GM23338 (cell line): ENCODE measurements around the gene MPP3. TPM values are rescaled to one million over a fixed set of nuclear protein-coding genes. Genes with fewer than 3 reads are reported as not detected.

ENCODE experiments used
- ATAC-seq: fragments of 200-7000 bp; cut with Tn5 transposase; 3 replicates; pipeline ENCODE4 v1.9.1; 2020
- DNase-seq: peaks from one replicate; pipeline ENCODE4 v3.0.0-alpha.2; 2015; ENCODE audit warnings: low spot score
- H2AFZ ChIP-seq: fragments of 200-600 bp; sonication (generic); 2 replicates; pipeline ENCODE4 v1.8.0; 2016; ENCODE audit warnings: antibody characterized with exemption, mild to moderate bottlenecking, moderate library complexity
- H3F3A ChIP-seq: fragments of 200-600 bp; sonication (generic); replicated peaks from 2 replicates; pipeline ENCODE4 v1.8.0; 2017; ENCODE audit warnings: antibody characterized with exemption, mixed run types, low read depth
- H3K27ac ChIP-seq: fragments of 200-600 bp; sonication (generic); 2 replicates; pipeline ENCODE4 v1.6.1; 2016; ENCODE audit warnings: low read depth
- H3K27me3 ChIP-seq: fragments of 200-600 bp; sonication (generic); 2 replicates; pipeline ENCODE4 v1.8.0; 2016; ENCODE audit warnings: mild to moderate bottlenecking, mixed run types, moderate library complexity; ENCODE audit not compliant: insufficient read depth
- H3K36me3 ChIP-seq: fragments of 200-600 bp; sonication (generic); 2 replicates; pipeline ENCODE4 v1.8.0; 2016; ENCODE audit warnings: mild to moderate bottlenecking; ENCODE audit not compliant: insufficient read depth
- H3K4me1 ChIP-seq: fragments of 200-600 bp; sonication (generic); 2 replicates; pipeline ENCODE4 v1.8.0; 2016; ENCODE audit warnings: mild to moderate bottlenecking, moderate library complexity; ENCODE audit not compliant: insufficient read depth
- H3K4me2 ChIP-seq: fragments of 200-600 bp; sonication (generic); 2 replicates; pipeline ENCODE4 v1.7.1; 2017; ENCODE audit warnings: mixed run types
- H3K4me3 ChIP-seq: fragments of 200-600 bp; sonication (generic); 2 replicates; pipeline ENCODE4 v1.6.1; 2016; ENCODE audit warnings: mixed run types
- H3K79me2 ChIP-seq: fragments of 200-600 bp; sonication (generic); replicated peaks from 2 replicates; pipeline ENCODE4 v1.8.0; 2017; ENCODE audit warnings: mild to moderate bottlenecking; ENCODE audit not compliant: insufficient read depth
- H3K9me2 ChIP-seq: fragments of 200-600 bp; sonication (generic); 2 replicates; pipeline ENCODE4 v1.8.0; 2017; ENCODE audit not compliant: insufficient read depth
- H4K20me1 ChIP-seq: fragments of 200-600 bp; sonication (generic); replicated peaks from 2 replicates; pipeline ENCODE4 v1.8.0; 2017; ENCODE audit warnings: mild to moderate bottlenecking; ENCODE audit not compliant: insufficient read depth
- H3K27ac Mint-ChIP-seq: 2 replicates; pipeline ENCODE4 v1.8.0; 2020; ENCODE audit warnings: inconsistent platforms, mild to moderate bottlenecking, moderate library complexity, mixed read lengths
- H3K27me3 Mint-ChIP-seq: 3 replicates; pipeline ENCODE4 v1.8.0; 2022; ENCODE audit warnings: low read depth, mild to moderate bottlenecking, moderate library complexity, mixed read lengths, inconsistent platforms; ENCODE audit not compliant: insufficient read depth, poor library complexity
- H3K36me3 Mint-ChIP-seq: 3 replicates; pipeline ENCODE4 v1.8.0; 2021; ENCODE audit warnings: low read depth, mild to moderate bottlenecking, inconsistent platforms, moderate library complexity, mixed read lengths
- H3K4me1 Mint-ChIP-seq: 3 replicates; pipeline ENCODE4 v1.8.0; 2020; ENCODE audit warnings: mild to moderate bottlenecking, inconsistent platforms, mixed read lengths
- H3K4me3 Mint-ChIP-seq: 3 replicates; pipeline ENCODE4 v1.8.0; 2021; ENCODE audit warnings: moderate library complexity, mild to moderate bottlenecking, inconsistent platforms, mixed read lengths
- H3K9me3 Mint-ChIP-seq: 3 replicates; pipeline ENCODE4 v1.8.0; 2020; ENCODE audit warnings: moderate library complexity, mild to moderate bottlenecking, inconsistent platforms, mixed read lengths
- CREB1 ChIP-seq: fragments of 250-450 bp; sonication (Bioruptor Pico); IDR thresholded peaks from 2 replicates; pipeline ENCODE4 v1.5.0; 2020; ENCODE audit warnings: low read depth, mild to moderate bottlenecking, moderate library complexity
- EZH2 ChIP-seq: fragments of 200-600 bp; sonication (generic); IDR thresholded peaks from one replicate; pipeline ENCODE4 v1.8.0; 2017; ENCODE audit warnings: antibody characterized with exemption, mild to moderate bottlenecking, low read depth; ENCODE audit not compliant: unreplicated experiment
- EZH2phosphoT487 ChIP-seq: fragments of 200-600 bp; sonication (generic); IDR thresholded peaks from one replicate; pipeline ENCODE4 v1.8.1; 2018; ENCODE audit warnings: antibody characterized with exemption; ENCODE audit not compliant: unreplicated experiment
- JUNB ChIP-seq: IDR thresholded peaks from one replicate; pipeline ENCODE4 v1.6.1; 2016; ENCODE audit warnings: antibody characterized with exemption; ENCODE audit not compliant: unreplicated experiment
- NANOG ChIP-seq: IDR thresholded peaks from 2 replicates; pipeline ENCODE4 v1.6.1; 2016; ENCODE audit warnings: antibody characterized with exemption, borderline replicate concordance
- POLR2AphosphoS5 ChIP-seq: IDR thresholded peaks from 2 replicates; pipeline ENCODE4 v1.6.1; 2016; ENCODE audit warnings: antibody characterized with exemption, low read depth
- STAT1 ChIP-seq: IDR thresholded peaks from one replicate; pipeline ENCODE4 v1.6.1; 2016; ENCODE audit warnings: antibody characterized with exemption; ENCODE audit not compliant: unreplicated experiment
- ZNF114 ChIP-seq: fragments of 250-450 bp; sonication (Bioruptor Pico); IDR thresholded peaks from 2 replicates; pipeline ENCODE4 v1.5.0; 2020; ENCODE audit warnings: mild to moderate bottlenecking, moderate library complexity
- ZNF331 ChIP-seq: fragments of 250-450 bp; sonication (Bioruptor Pico); IDR thresholded peaks from 2 replicates; pipeline ENCODE4 v1.5.0; 2020; ENCODE audit warnings: low read depth, mild to moderate bottlenecking, moderate library complexity
- polyA plus RNA-seq: library from polyadenylated mRNA; unstranded; fragments of >200 nt; fragmentation: Nextera tagmentation; extraction: Ambion mirVana; gene quantifications from 2 replicates; pipeline ENCODE4 v1.2.1, GENCODE V29; 2016
- total RNA-seq: library from RNA; depleted of rRNA; stranded (reverse); fragments of >200 nt; shearing (Covaris generic); gene quantifications from 2 replicates; pipeline ENCODE4 v1.2.3, GENCODE V29; 2014
- TF ChIP-seq, protein P1 (sequence below), 2 experiments: fragments of 200-600 bp in 1 of 2; sonication (generic) in 1 of 2; conservative IDR thresholded peaks; 2 replicates each; pipeline versions ENCODE4 v1.5.1 to v1.6.1; 2016 to 2017; ENCODE audit warnings: antibody characterized with exemption in 2 of 2, low read depth in 2 of 2, mild to moderate bottlenecking in 2 of 2, moderate library complexity in 1 of 2
- TF ChIP-seq, protein P2 (sequence below): IDR thresholded peaks from 2 replicates; pipeline ENCODE4 v1.6.1; 2016; ENCODE audit warnings: antibody characterized with exemption
- TF ChIP-seq, protein P3 (sequence below): fragments of 250-450 bp; sonication (Bioruptor Pico); IDR thresholded peaks from 2 replicates; pipeline ENCODE4 v1.5.0; 2020; ENCODE audit warnings: mild to moderate bottlenecking, moderate library complexity

The MPP3 gene
- total and polyA plus RNA-seq, 2 experiments from 2014 or later, result 6.6 to 7.4 TPM

DNA sequence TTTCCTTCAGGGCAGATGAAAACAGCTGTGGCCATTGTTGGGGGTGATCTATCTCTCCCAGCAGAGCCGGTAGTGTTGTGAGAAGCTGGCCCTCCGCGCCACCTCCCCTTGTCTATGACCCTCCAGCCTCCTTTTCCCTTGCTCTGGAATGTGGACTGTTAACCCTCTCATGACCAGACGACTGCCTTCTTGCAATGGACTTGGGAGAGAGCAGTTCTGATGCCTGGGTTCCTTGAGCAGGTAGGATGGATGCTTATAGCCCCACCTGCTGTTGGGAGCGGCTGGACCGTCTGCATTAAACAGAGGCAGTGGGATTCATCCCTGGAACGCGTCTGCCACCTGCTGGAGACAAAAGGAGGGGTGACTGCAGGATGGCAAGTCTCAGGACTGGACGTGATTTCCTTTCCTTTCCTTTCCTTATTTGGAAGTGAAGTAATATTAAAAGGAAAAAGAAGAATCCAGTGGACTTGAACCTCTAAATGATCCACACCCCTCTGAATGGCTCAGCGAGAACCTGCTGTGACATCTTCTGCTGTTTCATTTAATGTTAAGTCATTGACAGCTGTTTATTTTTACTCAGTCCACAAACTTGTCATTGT lies 72.6 kb downstream of the MPP3 start (continued):
- TF ChIP-seq, protein P1, sequence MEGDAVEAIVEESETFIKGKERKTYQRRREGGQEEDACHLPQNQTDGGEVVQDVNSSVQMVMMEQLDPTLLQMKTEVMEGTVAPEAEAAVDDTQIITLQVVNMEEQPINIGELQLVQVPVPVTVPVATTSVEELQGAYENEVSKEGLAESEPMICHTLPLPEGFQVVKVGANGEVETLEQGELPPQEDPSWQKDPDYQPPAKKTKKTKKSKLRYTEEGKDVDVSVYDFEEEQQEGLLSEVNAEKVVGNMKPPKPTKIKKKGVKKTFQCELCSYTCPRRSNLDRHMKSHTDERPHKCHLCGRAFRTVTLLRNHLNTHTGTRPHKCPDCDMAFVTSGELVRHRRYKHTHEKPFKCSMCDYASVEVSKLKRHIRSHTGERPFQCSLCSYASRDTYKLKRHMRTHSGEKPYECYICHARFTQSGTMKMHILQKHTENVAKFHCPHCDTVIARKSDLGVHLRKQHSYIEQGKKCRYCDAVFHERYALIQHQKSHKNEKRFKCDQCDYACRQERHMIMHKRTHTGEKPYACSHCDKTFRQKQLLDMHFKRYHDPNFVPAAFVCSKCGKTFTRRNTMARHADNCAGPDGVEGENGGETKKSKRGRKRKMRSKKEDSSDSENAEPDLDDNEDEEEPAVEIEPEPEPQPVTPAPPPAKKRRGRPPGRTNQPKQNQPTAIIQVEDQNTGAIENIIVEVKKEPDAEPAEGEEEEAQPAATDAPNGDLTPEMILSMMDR (conservative IDR thresholded peaks at IDR 0.05; ENCODE audit: low read depth in 2 of 2), result peak; percentile 100
- TF ChIP-seq NANOG, result no peak

DNA sequence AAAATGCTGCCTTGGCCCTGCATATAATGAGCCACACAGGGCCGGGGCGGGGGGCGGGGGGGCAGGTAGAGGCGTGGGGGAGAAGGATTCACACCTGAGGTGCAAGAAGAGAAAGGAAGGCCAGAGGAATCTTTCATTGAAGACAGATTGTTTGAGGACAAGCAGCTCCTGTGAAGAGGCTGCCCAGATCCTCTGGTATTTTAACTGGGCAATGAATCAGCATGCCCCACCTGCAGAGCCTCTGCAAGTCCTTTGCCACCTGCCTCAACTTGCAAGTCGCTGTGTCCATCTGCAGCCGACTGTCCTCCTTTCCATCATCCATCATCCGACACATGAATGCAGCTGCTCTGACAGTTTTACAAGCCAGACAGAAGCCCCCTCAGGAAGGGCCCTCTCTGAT lies 73.1 kb downstream of the MPP3 start:
- H3K4me3 ChIP-seq, result peak overlapping the region; percentile 21; the same call in 1 of the 2 replicates
- H3K4me1 ChIP-seq, result peaks cover 22% of the 10 kb centered on the region
- peak overlapping the region; percentile 8 for H3K4me2 ChIP-seq
- ATAC-seq (no peak), DNase-seq (no peak)
- 0 out of 2 replicates have a peak overlapping the region, but pooled peaks have one; percentile 6 for H2AFZ ChIP-seq
- H3K4me1 Mint-ChIP-seq, result peaks cover 37% of the 10 kb centered on the region
- H3K4me3 Mint-ChIP-seq, result peak overlapping the region; percentile 56
- H3F3A ChIP-seq, result peaks cover 7% of the 10 kb centered on the region; the same call in 1 of the 2 replicates
- H3K79me2 ChIP-seq, result no peaks in the 10 kb centered on the region
- H3K27ac Mint-ChIP-seq, result peak overlapping the region; percentile 91
- H3K27me3 ChIP-seq, result peaks cover 13% of the 10 kb centered on the region
- H3K9me3 Mint-ChIP-seq, result no peaks in the 10 kb centered on the region
- no peaks in the 10 kb centered on the region for H3K9me2 ChIP-seq
- peaks cover 15% of the 10 kb centered on the region for H3K27me3 Mint-ChIP-seq
- H3K27ac ChIP-seq, result no peak overlapping the region
- no peaks in the 10 kb centered on the region for H4K20me1 ChIP-seq
- no peaks in the 10 kb centered on the region for H3K36me3 ChIP-seq
- H3K36me3 Mint-ChIP-seq, result no peaks in the 10 kb centered on the region
- no peak for TF ChIP-seq EZH2
- TF ChIP-seq EZH2phosphoT487, result no peak
- TF ChIP-seq, protein P1 (conservative IDR thresholded peaks at IDR 0.05; ENCODE audit: low read depth in 2 of 2), result no peak
- no peak for TF ChIP-seq POLR2AphosphoS5
- no peak for TF ChIP-seq ZNF331
- TF ChIP-seq JUNB, result no peak
- TF ChIP-seq, protein P2, sequence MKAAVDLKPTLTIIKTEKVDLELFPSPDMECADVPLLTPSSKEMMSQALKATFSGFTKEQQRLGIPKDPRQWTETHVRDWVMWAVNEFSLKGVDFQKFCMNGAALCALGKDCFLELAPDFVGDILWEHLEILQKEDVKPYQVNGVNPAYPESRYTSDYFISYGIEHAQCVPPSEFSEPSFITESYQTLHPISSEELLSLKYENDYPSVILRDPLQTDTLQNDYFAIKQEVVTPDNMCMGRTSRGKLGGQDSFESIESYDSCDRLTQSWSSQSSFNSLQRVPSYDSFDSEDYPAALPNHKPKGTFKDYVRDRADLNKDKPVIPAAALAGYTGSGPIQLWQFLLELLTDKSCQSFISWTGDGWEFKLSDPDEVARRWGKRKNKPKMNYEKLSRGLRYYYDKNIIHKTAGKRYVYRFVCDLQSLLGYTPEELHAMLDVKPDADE, result no peak
- no peak for TF ChIP-seq STAT1
- no peak for TF ChIP-seq CREB1 (CRISPR knock-in tag)
- TF ChIP-seq NANOG, result no peak
- TF ChIP-seq, protein P3, sequence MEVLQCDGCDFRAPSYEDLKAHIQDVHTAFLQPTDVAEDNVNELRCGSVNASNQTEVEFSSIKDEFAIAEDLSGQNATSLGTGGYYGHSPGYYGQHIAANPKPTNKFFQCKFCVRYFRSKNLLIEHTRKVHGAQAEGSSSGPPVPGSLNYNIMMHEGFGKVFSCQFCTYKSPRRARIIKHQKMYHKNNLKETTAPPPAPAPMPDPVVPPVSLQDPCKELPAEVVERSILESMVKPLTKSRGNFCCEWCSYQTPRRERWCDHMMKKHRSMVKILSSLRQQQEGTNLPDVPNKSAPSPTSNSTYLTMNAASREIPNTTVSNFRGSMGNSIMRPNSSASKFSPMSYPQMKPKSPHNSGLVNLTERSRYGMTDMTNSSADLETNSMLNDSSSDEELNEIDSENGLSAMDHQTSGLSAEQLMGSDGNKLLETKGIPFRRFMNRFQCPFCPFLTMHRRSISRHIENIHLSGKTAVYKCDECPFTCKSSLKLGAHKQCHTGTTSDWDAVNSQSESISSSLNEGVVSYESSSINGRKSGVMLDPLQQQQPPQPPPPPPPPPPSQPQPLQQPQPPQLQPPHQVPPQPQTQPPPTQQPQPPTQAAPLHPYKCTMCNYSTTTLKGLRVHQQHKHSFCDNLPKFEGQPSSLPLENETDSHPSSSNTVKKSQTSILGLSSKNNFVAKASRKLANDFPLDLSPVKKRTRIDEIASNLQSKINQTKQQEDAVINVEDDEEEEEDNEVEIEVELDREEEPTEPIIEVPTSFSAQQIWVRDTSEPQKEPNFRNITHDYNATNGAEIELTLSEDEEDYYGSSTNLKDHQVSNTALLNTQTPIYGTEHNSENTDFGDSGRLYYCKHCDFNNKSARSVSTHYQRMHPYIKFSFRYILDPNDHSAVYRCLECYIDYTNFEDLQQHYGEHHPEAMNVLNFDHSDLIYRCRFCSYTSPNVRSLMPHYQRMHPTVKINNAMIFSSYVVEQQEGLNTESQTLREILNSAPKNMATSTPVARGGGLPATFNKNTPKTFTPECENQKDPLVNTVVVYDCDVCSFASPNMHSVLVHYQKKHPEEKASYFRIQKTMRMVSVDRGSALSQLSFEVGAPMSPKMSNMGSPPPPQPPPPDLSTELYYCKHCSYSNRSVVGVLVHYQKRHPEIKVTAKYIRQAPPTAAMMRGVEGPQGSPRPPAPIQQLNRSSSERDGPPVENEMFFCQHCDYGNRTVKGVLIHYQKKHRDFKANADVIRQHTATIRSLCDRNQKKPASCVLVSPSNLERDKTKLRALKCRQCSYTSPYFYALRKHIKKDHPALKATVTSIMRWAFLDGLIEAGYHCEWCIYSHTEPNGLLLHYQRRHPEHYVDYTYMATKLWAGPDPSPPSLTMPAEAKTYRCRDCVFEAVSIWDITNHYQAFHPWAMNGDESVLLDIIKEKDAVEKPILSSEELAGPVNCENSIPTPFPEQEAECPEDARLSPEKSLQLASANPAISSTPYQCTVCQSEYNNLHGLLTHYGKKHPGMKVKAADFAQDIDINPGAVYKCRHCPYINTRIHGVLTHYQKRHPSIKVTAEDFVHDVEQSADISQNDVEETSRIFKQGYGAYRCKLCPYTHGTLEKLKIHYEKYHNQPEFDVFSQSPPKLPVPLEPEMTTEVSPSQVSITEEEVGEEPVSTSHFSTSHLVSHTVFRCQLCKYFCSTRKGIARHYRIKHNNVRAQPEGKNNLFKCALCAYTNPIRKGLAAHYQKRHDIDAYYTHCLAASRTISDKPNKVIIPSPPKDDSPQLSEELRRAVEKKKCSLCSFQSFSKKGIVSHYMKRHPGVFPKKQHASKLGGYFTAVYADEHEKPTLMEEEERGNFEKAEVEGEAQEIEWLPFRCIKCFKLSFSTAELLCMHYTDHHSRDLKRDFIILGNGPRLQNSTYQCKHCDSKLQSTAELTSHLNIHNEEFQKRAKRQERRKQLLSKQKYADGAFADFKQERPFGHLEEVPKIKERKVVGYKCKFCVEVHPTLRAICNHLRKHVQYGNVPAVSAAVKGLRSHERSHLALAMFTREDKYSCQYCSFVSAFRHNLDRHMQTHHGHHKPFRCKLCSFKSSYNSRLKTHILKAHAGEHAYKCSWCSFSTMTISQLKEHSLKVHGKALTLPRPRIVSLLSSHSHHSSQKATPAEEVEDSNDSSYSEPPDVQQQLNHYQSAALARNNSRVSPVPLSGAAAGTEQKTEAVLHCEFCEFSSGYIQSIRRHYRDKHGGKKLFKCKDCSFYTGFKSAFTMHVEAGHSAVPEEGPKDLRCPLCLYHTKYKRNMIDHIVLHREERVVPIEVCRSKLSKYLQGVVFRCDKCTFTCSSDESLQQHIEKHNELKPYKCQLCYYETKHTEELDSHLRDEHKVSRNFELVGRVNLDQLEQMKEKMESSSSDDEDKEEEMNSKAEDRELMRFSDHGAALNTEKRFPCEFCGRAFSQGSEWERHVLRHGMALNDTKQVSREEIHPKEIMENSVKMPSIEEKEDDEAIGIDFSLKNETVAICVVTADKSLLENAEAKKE (CRISPR knock-in tag), result no peak
- no peak for TF ChIP-seq ZNF114 (CRISPR knock-in tag)
